ENCODE data around the gene ZC3H8.

The ZC3H8 gene

DNA sequence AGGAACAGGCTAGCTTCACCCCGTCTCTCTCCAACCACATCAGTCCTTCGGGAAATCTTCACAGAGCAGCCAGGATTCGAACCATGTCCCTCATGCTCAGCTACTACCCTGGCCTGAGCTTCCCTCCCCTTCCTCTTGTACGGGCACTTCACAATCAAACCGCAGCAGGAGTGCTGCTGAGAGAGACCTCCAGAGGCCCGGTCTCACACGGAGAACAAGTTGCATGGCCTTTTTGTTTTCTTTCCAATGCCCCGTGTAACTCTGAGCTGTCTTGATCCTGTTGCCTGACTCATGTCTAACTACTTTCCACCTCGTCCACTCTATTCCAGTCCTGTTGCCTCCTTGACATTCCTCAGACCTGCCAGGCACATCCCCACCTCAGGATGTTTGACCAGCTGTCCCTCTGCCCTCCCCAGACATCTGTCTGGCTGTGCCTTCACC, 91.3 kb downstream of the ZC3H8 start:
- DNase-seq (ENCODE audit: low read depth): no peak

DNA sequence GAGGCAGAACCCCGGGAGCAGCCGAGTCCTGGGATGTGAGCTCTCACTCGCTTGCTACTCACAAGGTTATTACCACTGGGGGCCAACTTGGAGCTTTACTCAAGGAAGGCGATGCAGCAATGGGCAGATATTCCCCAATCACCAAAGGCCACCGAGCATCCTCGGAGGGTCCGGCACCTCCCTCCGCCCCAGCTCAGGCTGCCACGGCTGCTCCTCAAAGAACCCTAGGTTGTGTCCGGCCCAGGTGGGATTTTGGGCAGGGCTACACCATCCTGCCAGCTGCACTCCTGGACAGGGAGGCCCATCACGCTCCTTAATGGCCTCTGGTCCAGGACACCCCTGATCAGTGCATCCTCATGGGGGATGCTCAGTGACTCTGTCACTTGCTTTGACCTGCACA, 91.9 kb downstream of the ZC3H8 start:
- no peak for DNase-seq (ENCODE audit: low read depth)

DNA sequence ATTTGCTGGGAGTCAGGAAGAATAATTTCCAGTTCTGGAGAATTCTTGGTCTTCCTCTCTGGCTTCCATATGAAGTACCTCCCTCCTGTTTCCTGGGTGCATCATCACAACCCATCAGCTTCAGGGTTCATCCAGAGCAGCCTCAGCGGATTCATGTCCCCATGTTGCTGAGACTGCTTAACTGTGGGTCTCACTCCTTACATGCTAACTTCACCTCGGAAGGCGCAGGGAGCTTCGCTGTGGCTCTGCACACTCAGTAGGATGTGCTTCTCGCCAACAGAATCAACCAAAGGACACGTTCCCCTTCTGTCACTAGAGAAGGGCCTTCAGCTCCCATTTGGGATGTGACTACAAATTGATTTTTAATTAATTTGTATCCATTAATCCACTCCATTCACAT, 92.5 kb downstream of the ZC3H8 start:
- no peak for DNase-seq (ENCODE audit: low read depth)

Measured in activated gamma-delta T cell treated with anti-CD3 and anti-CD28 coated beads, Interleukin-2, amount 50 U/mL, for 16 hours (primary cell).